NT2/D1 (cell line): Measurements from ENCODE around the gene MBNL2.
A peak's percentile ranks its signal among the peaks of the same experiment; 100 is the strongest.

Experiments
- DNase-seq: peaks from one replicate; pipeline ENCODE4 v3.0.0-alpha.2; 2011; ENCODE audit warnings: low read depth, low spot score
- H3K27me3 ChIP-seq: 2 replicates; pipeline ENCODE4 v1.6.0; 2011; ENCODE audit warnings: mild to moderate bottlenecking; ENCODE audit not compliant: insufficient read length, insufficient read depth
- H3K36me3 ChIP-seq: 2 replicates; pipeline ENCODE4 v1.6.1; 2011; ENCODE audit warnings: mild to moderate bottlenecking, low read length, mixed read lengths; ENCODE audit not compliant: insufficient read depth, insufficient read length
- H3K4me1 ChIP-seq: 2 replicates; pipeline ENCODE4 v1.5.1; 2011; ENCODE audit not compliant: insufficient read depth, insufficient read length
- H3K4me3 ChIP-seq: 2 replicates; pipeline ENCODE4 v1.5.1; 2011; ENCODE audit warnings: low read depth; ENCODE audit not compliant: insufficient read length
- H3K9ac ChIP-seq: 2 replicates; pipeline ENCODE4 v1.6.0; 2011; ENCODE audit warnings: low read depth; ENCODE audit not compliant: insufficient read length
- H3K9me3 ChIP-seq: 2 replicates; pipeline ENCODE4 v1.5.1; 2011; ENCODE audit warnings: mild to moderate bottlenecking, low read length; ENCODE audit not compliant: insufficient read depth
- SUZ12 ChIP-seq: IDR thresholded peaks from 2 replicates; pipeline ENCODE4 v1.6.1; 2011; ENCODE audit not compliant: insufficient read length, insufficient read depth; ENCODE audit errors: extremely low read depth
- YY1 ChIP-seq: IDR thresholded peaks from 2 replicates; pipeline ENCODE4 v1.6.1; 2011; ENCODE audit not compliant: insufficient read length, insufficient read depth
- ZNF274 ChIP-seq: IDR thresholded peaks from 2 replicates; pipeline ENCODE4 v1.6.1; 2011; ENCODE audit warnings: mild to moderate bottlenecking, low read depth, low read length

Gene MBNL2

DNA sequence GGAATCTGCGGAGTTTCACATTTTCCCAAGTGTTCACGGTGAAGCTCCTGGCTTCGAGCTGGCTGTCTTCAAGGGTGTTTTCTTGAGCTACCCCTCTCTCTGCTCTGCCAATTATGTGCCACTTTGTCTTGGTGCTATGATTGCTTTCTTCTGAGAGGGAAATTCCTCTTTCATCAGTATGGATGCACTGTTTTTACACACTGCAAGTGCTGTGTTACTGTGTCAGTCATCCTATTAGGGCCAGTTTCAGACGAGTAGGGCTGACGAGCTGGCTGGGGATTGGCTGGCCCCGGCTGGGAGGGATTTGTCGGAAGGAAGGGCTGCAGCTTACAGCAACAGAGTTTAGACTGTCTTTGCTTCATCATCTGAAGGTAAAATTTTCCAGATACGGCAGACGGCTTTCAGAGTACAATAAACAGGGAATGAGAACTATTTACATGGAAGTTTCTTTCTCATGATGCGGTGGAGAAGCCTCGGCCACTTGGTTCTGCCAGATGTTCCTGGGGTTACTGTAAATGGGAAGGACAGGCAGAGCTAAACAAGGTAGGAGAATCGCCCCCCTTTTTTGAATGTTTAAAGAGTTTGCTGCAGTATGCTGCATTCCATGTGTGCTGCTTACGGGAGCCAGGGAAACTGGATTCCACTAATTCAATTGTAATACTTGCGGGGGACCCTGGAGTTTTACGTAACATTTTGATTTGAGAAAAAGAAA is at the start of gene MBNL2:
MBNL2 (plus strand) TSS at position 345 of the 712 bp plus-strand sequence. CDS start 53,903 bp downstream, outside the sequence.
- no peaks in the 10 kb centered on the region for H3K9me3 ChIP-seq
- peaks cover 97% of the 10 kb centered on the region for H3K27me3 ChIP-seq
- peak; percentile 55 for DNase-seq
- TF ChIP-seq ZNF274, result no peak
- TF ChIP-seq YY1, result no peak
- no peak for TF ChIP-seq SUZ12
- no peak within 1 kb of the TSS for H3K9ac ChIP-seq
- H3K4me1 ChIP-seq, result no peaks in the 10 kb centered on the region
- peak within 1 kb of the TSS; percentile 3 for H3K4me3 ChIP-seq
- H3K36me3 ChIP-seq, result no peaks in the 10 kb centered on the region

- Histone ChIP-seq H3K9ac (no peak overlapping the region), H3K27me3 (no peaks in the 10 kb centered on the region), H3K4me3 (no peak overlapping the region), H3K4me1 (no peaks in the 10 kb centered on the region), H3K36me3 (no peaks in the 10 kb centered on the region), H3K9me3 (no peaks in the 10 kb centered on the region; the same call in 1 of the 2 replicates)
- TF ChIP-seq ZNF274 (no peak), YY1 (no peak), SUZ12 (no peak)
- no peak for DNase-seq
Observed at GRCh38 chr13:97174638-97175037, 47.5 kb upstream of the MBNL2 start.

DNA sequence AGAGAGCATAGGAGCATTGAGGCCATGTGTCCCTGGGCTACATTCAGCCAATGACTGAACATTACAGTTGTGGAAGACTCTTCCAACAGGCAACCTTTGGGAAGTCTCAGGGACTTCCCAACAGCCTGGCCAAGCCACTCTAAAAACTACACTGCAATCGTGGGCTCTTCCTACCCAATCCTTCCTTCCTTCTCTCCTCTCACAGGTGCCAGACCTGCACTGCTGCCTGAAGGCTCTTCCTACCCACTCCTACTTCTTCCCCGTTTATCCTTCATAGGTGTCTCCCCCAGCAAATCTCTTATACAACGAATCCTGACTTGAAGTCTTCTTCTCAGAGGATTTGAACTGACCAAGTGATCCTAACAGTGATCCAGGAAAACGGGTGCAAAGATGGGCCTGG is 47.1 kb upstream of the MBNL2 start:
- no peak for TF ChIP-seq SUZ12
- TF ChIP-seq YY1, result no peak
- TF ChIP-seq ZNF274, result no peak
- no peak for DNase-seq

GRCh38 chr13:97179501-97179900 is 42.6 kb upstream of the MBNL2 start:
- H3K4me3 ChIP-seq, result no peak overlapping the region
- H3K9me3 ChIP-seq, result no peaks in the 10 kb centered on the region; the same call in 1 of the 2 replicates
- no peaks in the 10 kb centered on the region for H3K36me3 ChIP-seq
- no peaks in the 10 kb centered on the region for H3K27me3 ChIP-seq
- no peak overlapping the region for H3K9ac ChIP-seq
- TF ChIP-seq YY1 (no peak), ZNF274 (no peak), SUZ12 (no peak)
- H3K4me1 ChIP-seq, result no peaks in the 10 kb centered on the region
- DNase-seq, result no peak

More for the DNA sequence above, 47.1 kb upstream of the MBNL2 start:
- Histone ChIP-seq H3K4me3 (no peak overlapping the region), H3K9ac (no peak overlapping the region), H3K9me3 (no peaks in the 10 kb centered on the region; the same call in 1 of the 2 replicates), H3K27me3 (no peaks in the 10 kb centered on the region), H3K4me1 (no peaks in the 10 kb centered on the region), H3K36me3 (no peaks in the 10 kb centered on the region)

DNA sequence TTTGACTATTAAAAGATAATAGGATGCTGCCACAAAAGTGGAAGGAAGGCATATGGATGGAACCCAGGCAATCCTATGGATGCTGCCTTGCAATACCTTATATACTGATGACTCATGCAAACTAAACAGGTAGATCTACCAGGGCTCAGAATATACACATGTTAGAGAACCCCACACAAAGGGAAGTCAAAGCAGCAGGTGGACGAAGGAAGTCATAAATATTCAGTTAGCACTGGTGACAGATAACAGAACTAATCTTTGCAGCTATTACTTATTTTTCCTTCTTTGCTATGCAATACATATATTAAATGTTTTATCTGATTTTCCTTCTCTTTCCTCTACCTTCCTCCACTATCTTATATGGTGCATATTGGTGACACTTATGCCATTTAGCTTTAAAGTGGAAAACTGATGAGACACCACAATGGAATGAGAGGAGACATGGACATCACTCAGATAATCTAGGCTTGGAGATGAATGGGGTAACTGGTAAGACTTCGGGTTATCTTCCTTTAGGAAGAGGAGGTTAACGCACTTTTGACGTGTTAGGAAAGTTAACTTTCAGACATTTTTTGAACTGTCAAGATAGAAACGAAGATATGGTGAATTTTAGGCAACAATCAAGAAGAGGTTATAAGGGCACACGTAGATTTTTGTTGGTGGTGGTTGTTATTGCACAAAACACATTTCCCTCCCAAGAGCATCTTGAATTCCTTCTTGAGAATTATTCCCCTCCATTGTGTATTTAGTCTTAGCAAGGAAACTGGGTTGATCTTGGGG is 39.8 kb upstream of the MBNL2 start:
- TF ChIP-seq SUZ12, result no peak
- no peak for TF ChIP-seq YY1
- no peak for TF ChIP-seq ZNF274
- H3K9ac ChIP-seq, result no peak overlapping the region
- H3K4me3 ChIP-seq, result no peak overlapping the region
- no peaks in the 10 kb centered on the region for H3K9me3 ChIP-seq
- no peaks in the 10 kb centered on the region for H3K27me3 ChIP-seq
- DNase-seq, result no peak
- H3K4me1 ChIP-seq, result no peaks in the 10 kb centered on the region
- no peaks in the 10 kb centered on the region for H3K36me3 ChIP-seq

- no peaks in the 10 kb centered on the region for H3K9me3 ChIP-seq
- H3K4me3 ChIP-seq, result no peak overlapping the region
- H3K27me3 ChIP-seq, result no peaks in the 10 kb centered on the region
- H3K4me1 ChIP-seq, result no peaks in the 10 kb centered on the region
- TF ChIP-seq YY1 (no peak), SUZ12 (no peak), ZNF274 (no peak)
- no peaks in the 10 kb centered on the region for H3K36me3 ChIP-seq
- H3K9ac ChIP-seq, result no peak overlapping the region
- DNase-seq, result no peak
Observed at GRCh38 chr13:97185291-97185690, 36.8 kb upstream of the MBNL2 start.

- no peak overlapping the region for H3K9ac ChIP-seq
- TF ChIP-seq ZNF274 (no peak), SUZ12 (no peak), YY1 (no peak)
- H3K9me3 ChIP-seq, result no peaks in the 10 kb centered on the region
- DNase-seq, result no peak
- no peaks in the 10 kb centered on the region for H3K36me3 ChIP-seq
- H3K4me1 ChIP-seq, result no peaks in the 10 kb centered on the region
- H3K27me3 ChIP-seq, result no peaks in the 10 kb centered on the region
- no peak overlapping the region for H3K4me3 ChIP-seq
Observed at GRCh38 chr13:97185751-97186150, 36.4 kb upstream of the MBNL2 start.
